Body of pancreas (tissue), 4 donors: ENCODE measurements around the gene MPDU1. TPM values are rescaled to one million over a fixed set of nuclear protein-coding genes. Genes with fewer than 3 reads are reported as not detected.

Experiments
- ATAC-seq: fragments of 150-250 bp; one replicate; pipeline ENCODE4 v1.9.1; 2016
- DNase-seq, 4 donors: peaks; one replicate each; pipeline ENCODE4 v3.0.0-alpha.2; 2019
- H3K27ac ChIP-seq, 4 donors: fragments of 200-600 bp; sonication (generic); 1 replicate in 3 of 4; 2 replicates in 1 of 4; pipeline versions ENCODE4 v1.5.1 to v1.6.1; 2016 to 2019; ENCODE audit warnings: mild to moderate bottlenecking in 1 of 4, mixed read lengths in 1 of 4, moderate library complexity in 1 of 4
- H3K27me3 ChIP-seq, 2 donors: fragments of 200-600 bp; sonication (generic); one replicate each; pipeline ENCODE4 v1.6.0; 2016; ENCODE audit warnings: mild to moderate bottlenecking in 1 of 2
- H3K36me3 ChIP-seq, 2 donors: fragments of 200-600 bp; sonication (generic); replicated peaks in 1 of 2; 2 replicates each; pipeline ENCODE4 v1.5.1; 2016; ENCODE audit warnings: low read depth in 2 of 2; ENCODE audit not compliant: insufficient read depth in 1 of 2
- H3K4me1 ChIP-seq: fragments of 200-600 bp; sonication (generic); one replicate; pipeline ENCODE4 v1.6.0; 2016
- H3K4me3 ChIP-seq, 2 donors: fragments of 200-600 bp; sonication (generic); 1 replicate in 1 of 2; 2 replicates in 1 of 2; pipeline ENCODE4 v1.5.1; 2016 to 2019
- H3K9me3 ChIP-seq, 3 donors: fragments of 200-600 bp; sonication (generic); 1 replicate in 2 of 3; 2 replicates in 1 of 3; pipeline ENCODE4 v1.5.1; 2016
- CTCF ChIP-seq, 7 experiments: fragments of 450-650 bp in 4 of 7; fragments of 200-600 bp in 3 of 7; sonication (generic) in 3 of 7; IDR thresholded peaks; one replicate each; pipeline ENCODE4 v1.5.1; 2016 to 2019; ENCODE audit warnings: antibody characterized with exemption in 7 of 7
- POLR2A ChIP-seq, 3 donors: fragments of 450-650 bp; IDR thresholded peaks; one replicate each; pipeline ENCODE4 v1.6.1; 2016; ENCODE audit warnings: antibody characterized with exemption in 3 of 3, mild to moderate bottlenecking in 2 of 3
- WGBS, 2 donors: methylation state at CpG; one replicate each; pipeline ENCODE4 v1.1.5; 2017; 5-methylcytosine and 5-hydroxymethylcytosine counted together
- intact Hi-C: fragments of 100-400 bp; cut with DNase I; formaldehyde crosslinking; loops from one replicate; pipeline ENCODE4 v1.15.1; 2023
- total RNA-seq, 2 donors: library from RNA; depleted of rRNA; stranded (reverse); fragments of >200 nt; gene quantifications; one replicate each; pipeline ENCODE4 v1.1.0, GENCODE V29; 2016

Gene MPDU1
- total RNA-seq, 2 donors from 2014 or later: 27.0 to 37.6 TPM

- DNase-seq (peak; percentile 79 to 84 (median 82)), ATAC-seq (peak; percentile 43)
Measured at GRCh38 chr17:7560172-7561027, 23.3 kb upstream of the MPDU1 start.

GRCh38 chr17:7561028-7561575, 22.6 kb upstream of the MPDU1 start:
- DNase-seq (peak; percentile 95 to 97 (median 96)), ATAC-seq (peak; percentile 83)
- intact Hi-C loops: loop anchor here (5.0 kb wide), 1 partner anchor 49 kb away; no protein-coding TSS in a partner anchor
- Histone ChIP-seq H3K27me3 (no peaks in the 10 kb centered on the region), H3K27ac (peak overlapping the region; percentile 92 to 99 (median 98)), H3K4me3 (peak overlapping the region; percentile 68 to 88), H3K36me3 (peaks cover 0 to 7% of the 10 kb centered on the region in 2 donors), H3K4me1 (peaks cover 61% of the 10 kb centered on the region), H3K9me3 (no peaks in the 10 kb centered on the region)
- 0 to 1% methylated on average over 31 to 32 of the region's 32 CpGs for WGBS, 2 donors
- TF ChIP-seq POLR2A (IDR thresholded peaks at IDR 0.05): no peak
- peak; percentile 70 to 97 (median 95) for TF ChIP-seq CTCF (IDR thresholded peaks at IDR 0.05)

More at GRCh38 chr17:7560172-7561027, 23.3 kb upstream of the MPDU1 start:
- 17 to 29% methylated on average over 22 of the region's 22 CpGs for WGBS, 2 donors
- Histone ChIP-seq H3K4me3 (no peak overlapping the region), H3K27me3 (no peaks in the 10 kb centered on the region), H3K36me3 (peaks cover 0 to 4% of the 10 kb centered on the region in 2 donors), H3K4me1 (peaks cover 61% of the 10 kb centered on the region), H3K27ac (peak overlapping the region; percentile 92 to 99 (median 98)), H3K9me3 (no peaks in the 10 kb centered on the region)
- peak; percentile 56 to 82 (median 71) for TF ChIP-seq CTCF (IDR thresholded peaks at IDR 0.05)
- peak in 2 of 3 donors; percentile 44 to 46 for TF ChIP-seq POLR2A (IDR thresholded peaks at IDR 0.05)
- intact Hi-C loops: loop anchor here (5.0 kb wide), 1 partner anchor 48 kb away; no protein-coding TSS in a partner anchor

GRCh38 chr17:7561589-7562207, 22.0 kb upstream of the MPDU1 start, which contains the start of gene SENP3:
TSS of gene SENP3 (plus strand) at chr17:7561919. CDS start at chr17:7563077, 1,158 bp downstream.
- peak in 1 of 7 experiments; percentile 25 for TF ChIP-seq CTCF (IDR thresholded peaks at IDR 0.05)
- peak in 2 of 3 donors; percentile 48 to 62 for TF ChIP-seq POLR2A (IDR thresholded peaks at IDR 0.05)
- intact Hi-C loops: loop anchor here (5.0 kb wide), 1 partner anchor 49 kb away; no protein-coding TSS in a partner anchor
- Histone ChIP-seq H3K9me3 (no peaks in the 10 kb centered on the region), H3K4me1 (peaks cover 61% of the 10 kb centered on the region), H3K4me3 (peak within 1 kb of the TSS; percentile 68 to 88), H3K27me3 (no peaks in the 10 kb centered on the region), H3K27ac (peak within 1 kb of the TSS; percentile 92 to 99 (median 98)), H3K36me3 (peaks cover 0 to 7% of the 10 kb centered on the region in 2 donors)
- 0 to 1% methylated on average over 2 to 70 of the region's 82 CpGs for WGBS, 2 donors
- DNase-seq (peak; percentile 89 to 93 (median 92)), ATAC-seq (peak; percentile 75)

GRCh38 chr17:7562208-7562605, 21.4 kb upstream of the MPDU1 start:
- Histone ChIP-seq H3K36me3 (peaks cover 0 to 9% of the 10 kb centered on the region in 2 donors), H3K27me3 (no peaks in the 10 kb centered on the region), H3K4me3 (peak overlapping the region; percentile 68 to 88), H3K4me1 (peaks cover 61% of the 10 kb centered on the region), H3K27ac (peak overlapping the region; percentile 92 to 99 (median 98)), H3K9me3 (no peaks in the 10 kb centered on the region)
- WGBS, 2 donors: 0 to 1% methylated on average over 3 to 28 of the region's 28 CpGs
- intact Hi-C loops: loop anchor here (5.0 kb wide), 1 partner anchor 50 kb away; no protein-coding TSS in a partner anchor
- DNase-seq (no peak), ATAC-seq (no peak)
- no peak for TF ChIP-seq CTCF (IDR thresholded peaks at IDR 0.05)
- TF ChIP-seq POLR2A (IDR thresholded peaks at IDR 0.05): no peak
